GM21619 (cell line): ENCODE data around the gene CSF3R.
"Not testable (repeated sequence)": the region's sequence is repeated elsewhere in the genome, so short reads cannot be mapped to it uniquely, and the experiment has no call there.

ENCODE experiments used
- ATAC-seq: cut with Tn5 transposase; IDR thresholded peaks from one replicate; pipeline ENCODE4 v1.9.1; 2021; ENCODE audit not compliant: unreplicated experiment

The CSF3R gene

GRCh38 chr1:36513676-36514473 is 31.2 kb upstream of the CSF3R start:
- no peak for ATAC-seq

DNA sequence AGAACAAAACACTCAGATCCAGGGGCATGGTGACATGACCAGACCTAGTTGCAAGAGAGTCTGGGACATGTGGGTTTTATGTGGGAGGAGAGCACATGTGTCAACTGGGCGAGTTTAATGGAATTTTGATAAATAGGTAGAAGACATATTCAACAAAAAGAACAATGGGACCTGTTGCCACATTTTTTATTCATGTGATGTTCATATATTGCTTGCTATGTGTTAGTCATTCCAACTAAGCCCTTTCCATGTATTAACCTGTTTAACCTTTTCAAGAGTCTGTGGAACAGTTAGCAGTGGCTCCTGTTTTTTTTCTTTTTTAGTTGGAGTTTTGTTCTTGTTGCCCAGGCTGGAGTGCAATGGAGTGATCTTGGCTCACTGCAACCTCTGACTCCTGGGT is 30.1 kb upstream of the CSF3R start:
- ATAC-seq, result no peak

GRCh38 chr1:36511804-36512798 is 29.4 kb upstream of the CSF3R start:
- ATAC-seq, result no peak

GRCh38 chr1:36511220-36511619 is 28.5 kb upstream of the CSF3R start:
- ATAC-seq, result not testable (repeated sequence)

- no peak for ATAC-seq
These were observed 27.7 kb upstream of the CSF3R start for GRCh38 chr1:36510418-36510817.

GRCh38 chr1:36508257-36508656 is 25.5 kb upstream of the CSF3R start:
- no peak for ATAC-seq

DNA sequence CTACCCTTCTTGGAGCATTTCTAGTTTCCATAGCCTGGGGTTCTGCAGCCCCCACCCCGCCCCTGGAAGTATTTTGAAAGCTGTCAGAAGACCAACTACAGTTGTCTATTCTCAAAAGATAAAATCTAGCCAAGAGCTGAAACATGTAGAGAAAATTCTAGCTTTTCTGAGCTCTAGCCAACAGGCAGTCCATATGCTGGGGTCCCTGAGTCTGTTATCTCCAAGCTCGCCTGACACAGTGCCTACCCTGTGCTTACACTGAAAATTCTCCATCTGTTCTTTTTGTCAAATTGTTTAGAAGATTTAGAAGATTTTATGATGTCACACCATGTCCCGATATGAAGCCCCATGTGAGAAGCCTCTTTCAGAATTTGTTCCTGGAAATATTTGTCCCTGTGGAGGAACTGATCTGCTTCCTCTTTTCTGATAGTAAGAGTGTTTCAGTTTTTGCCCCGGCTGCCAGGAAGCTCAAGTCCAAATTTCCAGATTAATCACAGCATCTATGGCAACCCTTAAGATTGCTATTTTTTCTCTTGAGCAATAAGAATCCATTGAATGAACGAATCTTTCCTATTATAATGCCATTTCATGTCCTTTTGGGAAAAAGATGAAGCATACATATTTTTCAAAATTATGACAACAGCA is 23.7 kb upstream of the CSF3R start:
- no peak for ATAC-seq

DNA sequence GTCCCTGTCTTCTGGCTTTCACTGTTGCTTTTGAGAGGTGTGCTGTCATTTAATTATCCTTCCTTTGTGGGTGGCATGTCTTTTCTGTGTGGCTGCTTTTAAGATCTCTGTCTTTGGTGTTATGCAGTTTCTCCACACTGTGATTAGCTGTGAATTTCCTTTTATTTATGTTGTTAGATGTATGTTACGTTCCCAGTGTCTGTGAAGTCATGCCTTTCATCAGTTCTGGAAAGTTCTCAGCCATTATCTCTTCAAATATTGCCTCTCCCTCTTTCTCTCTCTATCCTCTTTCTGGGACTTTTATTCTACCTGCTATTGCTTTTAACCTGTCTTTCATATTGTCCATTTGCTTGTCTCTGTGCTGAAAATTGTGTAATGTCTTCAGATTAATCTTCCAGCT is 21.0 kb upstream of the CSF3R start:
- ATAC-seq, result no peak

GRCh38 chr1:36503159-36503558 is 20.4 kb upstream of the CSF3R start:
- no peak for ATAC-seq

- ATAC-seq, result no peak
These were observed 19.9 kb upstream of the CSF3R start for GRCh38 chr1:36502616-36503015.

GRCh38 chr1:36501911-36502310 is 19.2 kb upstream of the CSF3R start:
- not testable (repeated sequence) for ATAC-seq

DNA sequence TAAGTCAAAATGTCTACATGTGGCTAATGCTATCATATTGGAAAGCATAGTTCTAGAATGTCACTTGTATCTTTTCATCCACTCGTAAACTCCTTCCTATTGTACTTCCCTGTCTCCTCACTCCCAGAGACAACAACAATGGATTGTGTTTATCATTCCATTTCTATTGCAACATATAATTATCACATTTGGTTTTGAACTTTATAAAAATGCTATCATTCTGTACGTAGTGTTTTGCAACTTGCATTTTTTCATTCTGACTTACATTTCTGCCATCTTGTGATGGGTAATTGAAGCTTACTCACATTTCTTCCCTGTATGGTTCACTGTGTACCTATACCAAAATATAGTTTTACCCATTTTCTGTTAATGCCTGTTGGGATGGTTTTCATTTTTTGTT is 14.5 kb upstream of the CSF3R start:
- ATAC-seq, result no peak

GRCh38 chr1:36494971-36495370 is 12.3 kb upstream of the CSF3R start:
- no peak for ATAC-seq

DNA sequence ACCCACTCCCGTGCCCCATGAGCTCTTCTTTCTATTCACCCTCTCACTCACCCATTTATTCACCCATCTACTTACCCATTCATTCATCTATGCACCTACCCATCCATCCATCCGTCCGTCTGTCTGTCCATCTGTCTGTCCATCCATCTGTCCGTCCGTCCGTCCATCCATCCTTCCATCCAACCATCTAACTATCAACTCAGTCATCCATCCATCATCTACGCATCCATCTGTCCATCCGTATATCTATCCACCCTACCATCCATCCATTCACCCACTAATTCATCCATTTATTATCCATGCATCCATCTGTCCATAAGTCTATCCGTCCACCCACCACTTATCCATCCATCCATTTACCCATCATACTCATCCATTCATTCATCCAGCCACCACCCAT is 10.8 kb upstream of the CSF3R start:
- ATAC-seq, result no peak

- ATAC-seq, result no peak
These were observed 9.8 kb upstream of the CSF3R start for GRCh38 chr1:36492491-36492890.

GRCh38 chr1:36489258-36490051 is 6.7 kb upstream of the CSF3R start:
- not testable (repeated sequence) for ATAC-seq

GRCh38 chr1:36487906-36488305 is 5.2 kb upstream of the CSF3R start:
- no peak for ATAC-seq

- ATAC-seq, result not testable (repeated sequence)
These were observed 4.6 kb upstream of the CSF3R start for GRCh38 chr1:36487336-36487725.

- ATAC-seq, result no peak
These were observed 4.0 kb upstream of the CSF3R start for GRCh38 chr1:36486439-36487335.

- no peak for ATAC-seq
These were observed 3.4 kb upstream of the CSF3R start for GRCh38 chr1:36486093-36486438.
